ENCODE data around the gene VGLL4.
A peak's percentile ranks its signal among the peaks of the same experiment; 100 is the strongest.

The VGLL4 gene

DNA sequence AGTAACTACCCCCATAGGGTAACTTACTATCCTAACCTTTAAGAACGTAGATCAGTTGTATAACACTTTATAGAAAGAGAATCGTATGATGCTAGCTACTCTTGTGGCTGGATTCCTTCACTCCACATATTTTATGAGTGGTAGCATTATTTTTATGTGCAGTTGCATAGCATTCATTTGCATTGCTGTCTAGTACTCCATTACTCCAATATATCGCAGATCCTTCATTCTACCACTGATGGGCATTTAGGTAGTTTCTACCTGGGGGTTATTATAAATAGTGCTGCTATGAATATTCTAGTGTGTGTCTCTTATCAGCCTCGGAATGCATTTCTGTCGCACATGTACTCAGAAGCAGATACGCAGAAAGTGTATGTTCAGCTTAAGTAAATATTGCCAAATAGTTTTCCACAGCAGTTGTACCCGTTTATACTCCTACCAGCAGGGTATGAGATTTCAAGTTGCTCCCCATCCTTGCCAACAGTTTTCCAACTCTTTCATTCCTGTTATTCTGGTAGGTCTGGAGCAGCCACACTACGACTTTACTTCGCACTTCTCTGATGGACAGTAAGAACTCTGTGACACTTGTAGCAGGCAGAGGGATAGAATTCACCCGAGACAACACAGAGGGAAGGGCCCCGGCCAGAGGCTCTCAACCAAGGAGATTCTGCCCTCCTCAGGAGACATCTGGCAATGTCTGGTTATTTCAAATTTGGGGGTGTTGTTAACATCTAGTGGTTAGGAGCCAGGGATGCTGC lies 9.8 kb upstream of the VGLL4 start:
- TF ChIP-seq ISL1 (CRISPR knock-in tag; IDR thresholded peaks at IDR 0.05) (no peak), ARNTL (CRISPR knock-in tag; IDR thresholded peaks at IDR 0.05; ENCODE audit: borderline replicate concordance, low read depth) (no peak), ZC3H10 (CRISPR knock-in tag; IDR thresholded peaks at IDR 0.05) (no peak), TCF4 (CRISPR knock-in tag; IDR thresholded peaks at IDR 0.05; ENCODE audit: borderline replicate concordance) (no peak), GLIS3 (CRISPR knock-in tag; IDR thresholded peaks at IDR 0.05) (no peak), SNAI2 (CRISPR knock-in tag; IDR thresholded peaks at IDR 0.05) (no peak), RARB (CRISPR knock-in tag; IDR thresholded peaks at IDR 0.05) (no peak), ZFP30 (CRISPR knock-in tag; IDR thresholded peaks at IDR 0.05) (no peak), TOX (CRISPR knock-in tag; IDR thresholded peaks at IDR 0.05; ENCODE audit: borderline replicate concordance) (no peak), ESRRG (CRISPR knock-in tag; IDR thresholded peaks at IDR 0.05) (no peak), ZNF565 (CRISPR knock-in tag; conservative IDR thresholded peaks at IDR 0.05; ENCODE audit: low read depth) (no peak), PPARA (CRISPR knock-in tag; IDR thresholded peaks at IDR 0.05; ENCODE audit: borderline replicate concordance) (no peak)
- TF ChIP-seq, protein P1, sequence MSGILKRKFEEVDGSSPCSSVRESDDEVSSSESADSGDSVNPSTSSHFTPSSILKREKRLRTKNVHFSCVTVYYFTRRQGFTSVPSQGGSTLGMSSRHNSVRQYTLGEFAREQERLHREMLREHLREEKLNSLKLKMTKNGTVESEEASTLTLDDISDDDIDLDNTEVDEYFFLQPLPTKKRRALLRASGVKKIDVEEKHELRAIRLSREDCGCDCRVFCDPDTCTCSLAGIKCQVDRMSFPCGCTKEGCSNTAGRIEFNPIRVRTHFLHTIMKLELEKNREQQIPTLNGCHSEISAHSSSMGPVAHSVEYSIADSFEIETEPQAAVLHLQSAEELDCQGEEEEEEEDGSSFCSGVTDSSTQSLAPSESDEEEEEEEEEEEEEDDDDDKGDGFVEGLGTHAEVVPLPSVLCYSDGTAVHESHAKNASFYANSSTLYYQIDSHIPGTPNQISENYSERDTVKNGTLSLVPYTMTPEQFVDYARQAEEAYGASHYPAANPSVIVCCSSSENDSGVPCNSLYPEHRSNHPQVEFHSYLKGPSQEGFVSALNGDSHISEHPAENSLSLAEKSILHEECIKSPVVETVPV (CRISPR knock-in tag; IDR thresholded peaks at IDR 0.05) = no peak
- TF ChIP-seq, protein P2, sequence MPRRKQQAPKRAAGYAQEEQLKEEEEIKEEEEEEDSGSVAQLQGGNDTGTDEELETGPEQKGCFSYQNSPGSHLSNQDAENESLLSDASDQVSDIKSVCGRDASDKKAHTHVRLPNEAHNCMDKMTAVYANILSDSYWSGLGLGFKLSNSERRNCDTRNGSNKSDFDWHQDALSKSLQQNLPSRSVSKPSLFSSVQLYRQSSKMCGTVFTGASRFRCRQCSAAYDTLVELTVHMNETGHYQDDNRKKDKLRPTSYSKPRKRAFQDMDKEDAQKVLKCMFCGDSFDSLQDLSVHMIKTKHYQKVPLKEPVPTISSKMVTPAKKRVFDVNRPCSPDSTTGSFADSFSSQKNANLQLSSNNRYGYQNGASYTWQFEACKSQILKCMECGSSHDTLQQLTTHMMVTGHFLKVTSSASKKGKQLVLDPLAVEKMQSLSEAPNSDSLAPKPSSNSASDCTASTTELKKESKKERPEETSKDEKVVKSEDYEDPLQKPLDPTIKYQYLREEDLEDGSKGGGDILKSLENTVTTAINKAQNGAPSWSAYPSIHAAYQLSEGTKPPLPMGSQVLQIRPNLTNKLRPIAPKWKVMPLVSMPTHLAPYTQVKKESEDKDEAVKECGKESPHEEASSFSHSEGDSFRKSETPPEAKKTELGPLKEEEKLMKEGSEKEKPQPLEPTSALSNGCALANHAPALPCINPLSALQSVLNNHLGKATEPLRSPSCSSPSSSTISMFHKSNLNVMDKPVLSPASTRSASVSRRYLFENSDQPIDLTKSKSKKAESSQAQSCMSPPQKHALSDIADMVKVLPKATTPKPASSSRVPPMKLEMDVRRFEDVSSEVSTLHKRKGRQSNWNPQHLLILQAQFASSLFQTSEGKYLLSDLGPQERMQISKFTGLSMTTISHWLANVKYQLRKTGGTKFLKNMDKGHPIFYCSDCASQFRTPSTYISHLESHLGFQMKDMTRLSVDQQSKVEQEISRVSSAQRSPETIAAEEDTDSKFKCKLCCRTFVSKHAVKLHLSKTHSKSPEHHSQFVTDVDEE (CRISPR knock-in tag; IDR thresholded peaks at IDR 0.05) = no peak
- TF ChIP-seq, protein P3, sequence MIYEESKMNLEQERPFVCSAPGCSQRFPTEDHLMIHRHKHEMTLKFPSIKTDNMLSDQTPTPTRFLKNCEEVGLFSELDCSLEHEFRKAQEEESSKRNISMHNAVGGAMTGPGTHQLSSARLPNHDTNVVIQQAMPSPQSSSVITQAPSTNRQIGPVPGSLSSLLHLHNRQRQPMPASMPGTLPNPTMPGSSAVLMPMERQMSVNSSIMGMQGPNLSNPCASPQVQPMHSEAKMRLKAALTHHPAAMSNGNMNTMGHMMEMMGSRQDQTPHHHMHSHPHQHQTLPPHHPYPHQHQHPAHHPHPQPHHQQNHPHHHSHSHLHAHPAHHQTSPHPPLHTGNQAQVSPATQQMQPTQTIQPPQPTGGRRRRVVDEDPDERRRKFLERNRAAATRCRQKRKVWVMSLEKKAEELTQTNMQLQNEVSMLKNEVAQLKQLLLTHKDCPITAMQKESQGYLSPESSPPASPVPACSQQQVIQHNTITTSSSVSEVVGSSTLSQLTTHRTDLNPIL (CRISPR knock-in tag; IDR thresholded peaks at IDR 0.05; ENCODE audit: low read depth) = no peak
- ATAC-seq = no peak

DNA sequence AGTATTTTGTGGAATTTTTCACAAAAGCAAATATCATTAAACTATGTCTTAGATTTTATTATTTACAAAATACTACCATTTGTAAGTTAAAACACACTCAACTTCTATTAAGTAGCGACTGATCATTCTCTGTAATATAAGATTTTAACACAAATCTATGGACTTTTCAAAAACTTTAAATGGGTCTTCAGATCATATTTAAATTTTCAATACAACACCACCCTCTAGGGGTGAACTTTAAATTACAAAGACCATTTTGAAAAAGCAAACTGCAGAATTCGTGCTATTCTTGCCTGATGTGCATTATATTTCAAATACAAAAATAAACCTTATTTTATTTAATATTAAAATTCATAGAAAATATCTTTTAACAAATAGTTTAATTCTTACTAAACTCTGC lies 8.2 kb upstream of the VGLL4 start:
- 0 out of 3 replicates have a peak, but pooled peaks have one; percentile 31 for ATAC-seq
- TF ChIP-seq RARB (CRISPR knock-in tag; IDR thresholded peaks at IDR 0.05) = no peak
- TF ChIP-seq, protein P4, sequence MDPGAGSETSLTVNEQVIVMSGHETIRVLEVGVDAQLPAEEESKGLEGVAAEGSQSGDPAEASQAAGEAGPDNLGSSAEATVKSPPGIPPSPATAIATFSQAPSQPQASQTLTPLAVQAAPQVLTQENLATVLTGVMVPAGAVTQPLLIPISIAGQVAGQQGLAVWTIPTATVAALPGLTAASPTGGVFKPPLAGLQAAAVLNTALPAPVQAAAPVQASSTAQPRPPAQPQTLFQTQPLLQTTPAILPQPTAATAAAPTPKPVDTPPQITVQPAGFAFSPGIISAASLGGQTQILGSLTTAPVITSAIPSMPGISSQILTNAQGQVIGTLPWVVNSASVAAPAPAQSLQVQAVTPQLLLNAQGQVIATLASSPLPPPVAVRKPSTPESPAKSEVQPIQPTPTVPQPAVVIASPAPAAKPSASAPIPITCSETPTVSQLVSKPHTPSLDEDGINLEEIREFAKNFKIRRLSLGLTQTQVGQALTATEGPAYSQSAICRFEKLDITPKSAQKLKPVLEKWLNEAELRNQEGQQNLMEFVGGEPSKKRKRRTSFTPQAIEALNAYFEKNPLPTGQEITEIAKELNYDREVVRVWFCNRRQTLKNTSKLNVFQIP (CRISPR knock-in tag; IDR thresholded peaks at IDR 0.05; ENCODE audit: borderline replicate concordance, low read depth) = no peak
- TF ChIP-seq ZNF70 (CRISPR knock-in tag; IDR thresholded peaks at IDR 0.05) = no peak
- no peak for TF ChIP-seq ARNTL (CRISPR knock-in tag; IDR thresholded peaks at IDR 0.05; ENCODE audit: borderline replicate concordance, low read depth)
- TF ChIP-seq, protein P3 (CRISPR knock-in tag; IDR thresholded peaks at IDR 0.05; ENCODE audit: low read depth) = no peak
- TF ChIP-seq TOX (CRISPR knock-in tag; IDR thresholded peaks at IDR 0.05; ENCODE audit: borderline replicate concordance) = no peak
- no peak for TF ChIP-seq ZNF565 (CRISPR knock-in tag; conservative IDR thresholded peaks at IDR 0.05; ENCODE audit: low read depth)
- TF ChIP-seq ZFP30 (CRISPR knock-in tag; IDR thresholded peaks at IDR 0.05) = no peak
- TF ChIP-seq ZNF8 (CRISPR knock-in tag; IDR thresholded peaks at IDR 0.05) = no peak

DNA sequence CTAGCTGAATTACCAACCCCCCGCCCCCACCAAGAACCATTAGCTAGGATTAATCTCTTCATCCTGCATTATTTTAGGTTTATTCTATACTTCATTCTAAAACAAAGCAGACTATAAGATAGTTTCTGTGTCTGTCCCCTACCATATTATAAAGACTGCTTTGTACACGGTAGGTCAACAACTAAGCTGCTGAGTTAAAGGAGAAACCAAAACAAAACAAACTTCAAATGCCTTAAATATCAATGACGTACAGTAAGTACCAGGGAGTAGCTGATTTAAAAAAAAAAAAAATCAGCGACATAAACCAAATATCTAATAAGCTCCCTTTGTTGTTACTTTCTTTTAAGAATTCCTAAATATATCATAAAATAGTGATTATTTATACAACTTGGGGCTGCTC lies 7.8 kb upstream of the VGLL4 start:
- ATAC-seq = no peak
- TF ChIP-seq, protein P5, sequence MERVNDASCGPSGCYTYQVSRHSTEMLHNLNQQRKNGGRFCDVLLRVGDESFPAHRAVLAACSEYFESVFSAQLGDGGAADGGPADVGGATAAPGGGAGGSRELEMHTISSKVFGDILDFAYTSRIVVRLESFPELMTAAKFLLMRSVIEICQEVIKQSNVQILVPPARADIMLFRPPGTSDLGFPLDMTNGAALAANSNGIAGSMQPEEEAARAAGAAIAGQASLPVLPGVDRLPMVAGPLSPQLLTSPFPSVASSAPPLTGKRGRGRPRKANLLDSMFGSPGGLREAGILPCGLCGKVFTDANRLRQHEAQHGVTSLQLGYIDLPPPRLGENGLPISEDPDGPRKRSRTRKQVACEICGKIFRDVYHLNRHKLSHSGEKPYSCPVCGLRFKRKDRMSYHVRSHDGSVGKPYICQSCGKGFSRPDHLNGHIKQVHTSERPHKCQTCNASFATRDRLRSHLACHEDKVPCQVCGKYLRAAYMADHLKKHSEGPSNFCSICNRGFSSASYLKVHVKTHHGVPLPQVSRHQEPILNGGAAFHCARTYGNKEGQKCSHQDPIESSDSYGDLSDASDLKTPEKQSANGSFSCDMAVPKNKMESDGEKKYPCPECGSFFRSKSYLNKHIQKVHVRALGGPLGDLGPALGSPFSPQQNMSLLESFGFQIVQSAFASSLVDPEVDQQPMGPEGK (CRISPR knock-in tag; IDR thresholded peaks at IDR 0.05; ENCODE audit: borderline replicate concordance) = no peak
- TF ChIP-seq, protein P1 (CRISPR knock-in tag; IDR thresholded peaks at IDR 0.05) = no peak
- TF ChIP-seq ZNF8 (CRISPR knock-in tag; IDR thresholded peaks at IDR 0.05) (no peak), BACH2 (CRISPR knock-in tag; IDR thresholded peaks at IDR 0.05; ENCODE audit: borderline replicate concordance) (no peak), PPARA (CRISPR knock-in tag; IDR thresholded peaks at IDR 0.05; ENCODE audit: borderline replicate concordance) (no peak), ISL1 (CRISPR knock-in tag; IDR thresholded peaks at IDR 0.05) (no peak), TOX (CRISPR knock-in tag; IDR thresholded peaks at IDR 0.05; ENCODE audit: borderline replicate concordance) (no peak), ZFP30 (CRISPR knock-in tag; IDR thresholded peaks at IDR 0.05) (no peak), GLIS3 (CRISPR knock-in tag; IDR thresholded peaks at IDR 0.05) (no peak)
- TF ChIP-seq, protein P2 (CRISPR knock-in tag; IDR thresholded peaks at IDR 0.05) = no peak

Data from SK-N-SH treated with all-trans-retinoic acid at 6 μM for 48 hours (cell line).